ENCODE data around the gene OR2V1. TPM values are rescaled to one million over a fixed set of nuclear protein-coding genes. Genes with fewer than 3 reads are reported as not detected.
"Not testable (repeated sequence)": the region's sequence is repeated elsewhere in the genome, so short reads cannot be mapped to it uniquely, and the experiment has no call there.

The OR2V1 gene
- total and polyA plus RNA-seq, 3 donors from 2014 or later = not detected

GRCh38 chr5:181114284-181114843, 16.6 kb downstream of the OR2V1 start:
- no peak for TF ChIP-seq POLR2A (IDR thresholded peaks at IDR 0.05)
- TF ChIP-seq CTCF (IDR thresholded peaks at IDR 0.05) = no peak
- peak overlapping the region in 1 of 2 donors; percentile 30 for H3K4me3 ChIP-seq
- intact Hi-C loops (cut with DNase I; ENCODE audit: low total_unique reads) = no loop called here
- 28 to 42% methylated on average over 17 to 32 of the region's 33 CpGs for WGBS, 2 donors
- no peaks in the 10 kb centered on the region for H3K27me3 ChIP-seq
- no peak for DNase-seq
- H3K27ac ChIP-seq = no peak overlapping the region
- no peaks in the 10 kb centered on the region for H3K4me1 ChIP-seq
- H3K36me3 ChIP-seq (ENCODE audit: low read depth, missing control alignments) = no peaks in the 10 kb centered on the region
- H3K9me3 ChIP-seq = no peaks in the 10 kb centered on the region

- 48 to 74% methylated on average over 9 to 13 of the region's 13 CpGs for WGBS, 2 donors
- H3K4me3 ChIP-seq; H3K27me3 ChIP-seq; H3K27ac ChIP-seq; DNase-seq; H3K4me1 ChIP-seq; H3K9me3 ChIP-seq; intact Hi-C loops (cut with DNase I; ENCODE audit: low total_unique reads); H3K36me3 ChIP-seq (ENCODE audit: low read depth, missing control alignments): not testable (repeated sequence)
These were observed 17.4 kb downstream of the OR2V1 start for GRCh38 chr5:181113572-181113971.

- H3K27me3 ChIP-seq = no peaks in the 10 kb centered on the region
- H3K4me1 ChIP-seq = no peaks in the 10 kb centered on the region
- TF ChIP-seq POLR2A (IDR thresholded peaks at IDR 0.05) = no peak
- no peak for TF ChIP-seq CTCF (IDR thresholded peaks at IDR 0.05)
- H3K4me3 ChIP-seq = no peak overlapping the region
- peak; percentile 45 for DNase-seq
- no peaks in the 10 kb centered on the region for H3K36me3 ChIP-seq (ENCODE audit: low read depth, missing control alignments)
- WGBS, 2 donors = 64 to 66% methylated on average over 5 of the region's 5 CpGs
- H3K9me3 ChIP-seq = no peaks in the 10 kb centered on the region
- H3K27ac ChIP-seq = no peak overlapping the region
- intact Hi-C loops (cut with DNase I; ENCODE audit: low total_unique reads) = no loop called here
These were observed 18.5 kb downstream of the OR2V1 start for GRCh38 chr5:181112476-181112875.

- Histone ChIP-seq H3K27ac (no peak overlapping the region), H3K9me3 (no peaks in the 10 kb centered on the region), H3K4me1 (no peaks in the 10 kb centered on the region), H3K36me3 (ENCODE audit: low read depth, missing control alignments) (no peaks in the 10 kb centered on the region), H3K4me3 (no peak overlapping the region), H3K27me3 (no peaks in the 10 kb centered on the region)
- TF ChIP-seq CTCF (IDR thresholded peaks at IDR 0.05) (no peak), POLR2A (IDR thresholded peaks at IDR 0.05) (no peak)
- intact Hi-C loops (cut with DNase I; ENCODE audit: low total_unique reads) = no loop called here
- WGBS, 2 donors = 92 to 94% methylated on average over 4 to 5 of the region's 5 CpGs
- DNase-seq = no peak
These were observed 20.0 kb downstream of the OR2V1 start for GRCh38 chr5:181111010-181111409.

- H3K9me3 ChIP-seq = no peaks in the 10 kb centered on the region
- intact Hi-C loops (cut with DNase I; ENCODE audit: low total_unique reads) = no loop called here
- 54 to 70% methylated on average over 9 to 11 of the region's 11 CpGs for WGBS, 2 donors
- no peak for DNase-seq
- no peak for TF ChIP-seq CTCF (IDR thresholded peaks at IDR 0.05)
- no peaks in the 10 kb centered on the region for H3K27me3 ChIP-seq
- no peak overlapping the region for H3K27ac ChIP-seq
- H3K4me1 ChIP-seq = no peaks in the 10 kb centered on the region
- no peaks in the 10 kb centered on the region for H3K36me3 ChIP-seq (ENCODE audit: low read depth, missing control alignments)
- no peak overlapping the region for H3K4me3 ChIP-seq
These were observed 21.4 kb downstream of the OR2V1 start for GRCh38 chr5:181109489-181110013.

Data from testis (tissue), 3 donors.